Measurements from ENCODE around the gene FHAD1.

FHAD1 gene

GRCh38 chr1:15288173-15288926, 41.3 kb downstream of the FHAD1 start:
- no peak for TF ChIP-seq POLR2AphosphoS5 (IDR thresholded peaks at IDR 0.05; ENCODE audit: low read depth, low read length)
- TF ChIP-seq FOXP2 (optimal IDR thresholded peaks at IDR 0.05; ENCODE audit: borderline replicate concordance, extremely low read depth, extremely low read length, insufficient read depth): no peak
- TF ChIP-seq SIN3A (IDR thresholded peaks at IDR 0.05; ENCODE audit: borderline replicate concordance, insufficient read depth, low read length): no peak
- no peak for TF ChIP-seq REST (IDR thresholded peaks at IDR 0.05; ENCODE audit: insufficient read depth in 1 of 2, low read depth in 2 of 2, low read length in 2 of 2)
- TF ChIP-seq TAF1 (IDR thresholded peaks at IDR 0.05; ENCODE audit: borderline replicate concordance, insufficient read depth, low read length): no peak

- TF ChIP-seq REST (IDR thresholded peaks at IDR 0.05; ENCODE audit: insufficient read depth in 1 of 2, low read depth in 2 of 2, low read length in 2 of 2): peak in 1 of 2 experiments; percentile 74; a peak in 2 of 4 replicates
- TF ChIP-seq TAF1 (IDR thresholded peaks at IDR 0.05; ENCODE audit: borderline replicate concordance, insufficient read depth, low read length): no peak
Measured at GRCh38 chr1:15289251-15289651, 42.2 kb downstream of the FHAD1 start.

GRCh38 chr1:15290382-15290781, 43.4 kb downstream of the FHAD1 start:
- TF ChIP-seq POLR2AphosphoS5 (IDR thresholded peaks at IDR 0.05; ENCODE audit: low read depth, low read length) (no peak), SIN3A (IDR thresholded peaks at IDR 0.05; ENCODE audit: borderline replicate concordance, insufficient read depth, low read length) (no peak), TAF1 (IDR thresholded peaks at IDR 0.05; ENCODE audit: borderline replicate concordance, insufficient read depth, low read length) (no peak), FOXP2 (optimal IDR thresholded peaks at IDR 0.05; ENCODE audit: borderline replicate concordance, extremely low read depth, extremely low read length, insufficient read depth) (no peak), REST (IDR thresholded peaks at IDR 0.05; ENCODE audit: insufficient read depth in 1 of 2, low read depth in 2 of 2, low read length in 2 of 2) (no peak)

GRCh38 chr1:15295696-15296095, 48.7 kb downstream of the FHAD1 start:
- no peak for TF ChIP-seq REST (IDR thresholded peaks at IDR 0.05; ENCODE audit: insufficient read depth in 1 of 2, low read depth in 2 of 2, low read length in 2 of 2)
- no peak for TF ChIP-seq TAF1 (IDR thresholded peaks at IDR 0.05; ENCODE audit: borderline replicate concordance, insufficient read depth, low read length)
- no peak for TF ChIP-seq FOXP2 (optimal IDR thresholded peaks at IDR 0.05; ENCODE audit: borderline replicate concordance, extremely low read depth, extremely low read length, insufficient read depth)
- no peak for TF ChIP-seq SIN3A (IDR thresholded peaks at IDR 0.05; ENCODE audit: borderline replicate concordance, insufficient read depth, low read length)
